ENCODE data around the gene TMSB15C.

Gene TMSB15C

GRCh38 chrX:104045642-104046041, 30.4 kb downstream of the TMSB15C start:
- DNase-seq (ENCODE audit: low read depth), result no peak

DNA sequence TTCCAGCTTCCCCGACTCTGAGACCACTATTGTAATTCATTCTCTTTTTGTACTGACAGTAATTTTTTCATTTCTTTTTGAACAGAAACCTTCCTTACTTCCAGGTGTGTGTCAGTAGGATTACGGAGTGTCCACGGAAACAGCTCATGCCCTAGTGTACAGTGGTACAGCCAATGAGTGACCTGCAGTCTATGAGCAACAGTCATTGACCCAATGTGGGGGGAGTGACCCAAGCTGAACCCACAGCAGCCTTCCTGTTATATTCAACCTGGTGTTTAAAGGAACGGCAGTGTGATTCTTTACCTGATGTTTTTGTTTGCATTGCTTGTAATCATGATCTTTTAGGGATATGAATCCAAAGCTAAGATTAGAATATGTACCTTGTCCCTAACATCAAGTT, 35.0 kb downstream of the TMSB15C start:
- DNase-seq (ENCODE audit: low read depth), result no peak

- DNase-seq (ENCODE audit: low read depth), result no peak
These were observed 36.1 kb downstream of the TMSB15C start, which contains the start of gene H2BW2 for GRCh38 chrX:104039689-104040505. Gene H2BW2, plus strand, starts transcription at chrX:104039956. Its CDS starts 39 bp downstream, at chrX:104039995.
